ENCODE measurements around the gene OBP2A. TPM values are rescaled to one million over a fixed set of nuclear protein-coding genes. Genes with fewer than 3 reads are reported as not detected.

The OBP2A gene
- total RNA-seq, 1 experiment from 2014 or later = not detected

GRCh38 chr9:135516132-135516860 is 29.6 kb upstream of the OBP2A start:
- CTCF ChIA-PET = no interaction called here

GRCh38 chr9:135517407-135517822 is 28.5 kb upstream of the OBP2A start:
- no peak overlapping the region for H3K27ac Mint-ChIP-seq
- H3K27me3 Mint-ChIP-seq (ENCODE audit: low read depth) = no peaks in the 10 kb centered on the region
- TF ChIP-seq ZNF423 (CRISPR knock-in tag; IDR thresholded peaks at IDR 0.05) = no peak
- TF ChIP-seq FOXP1 (CRISPR knock-in tag; IDR thresholded peaks at IDR 0.05; ENCODE audit: borderline replicate concordance) = no peak
- no peak for TF ChIP-seq CREB1 (CRISPR knock-in tag; IDR thresholded peaks at IDR 0.05)
- no peak for TF ChIP-seq ZNF532 (CRISPR knock-in tag; IDR thresholded peaks at IDR 0.05; ENCODE audit: borderline replicate concordance)
- TF ChIP-seq ZNF121 (CRISPR knock-in tag; IDR thresholded peaks at IDR 0.05) = no peak
- no peak for TF ChIP-seq FOXK1 (CRISPR knock-in tag; IDR thresholded peaks at IDR 0.05)
- no peak for DNase-seq (ENCODE audit: low spot score)
- peaks cover 7% of the 10 kb centered on the region for H3K9me3 Mint-ChIP-seq
- no peak for ATAC-seq
- peaks cover 2% of the 10 kb centered on the region; the same call in 1 of the 2 replicates for H3K4me1 Mint-ChIP-seq
- no peaks in the 10 kb centered on the region for H3K36me3 Mint-ChIP-seq
- H3K4me3 Mint-ChIP-seq = no peak overlapping the region
- ChIA-PET POLR2A (no interaction called here), CTCF (interaction anchor here (1.4 kb wide), 1 partner anchor 10 kb away, joined by 4 read pairs; no protein-coding TSS in a partner anchor)

More at GRCh38 chr9:135516132-135516860, 29.6 kb upstream of the OBP2A start:
- POLR2A ChIA-PET = no interaction called here
- no peak for DNase-seq (ENCODE audit: low spot score)
- Mint-ChIP-seq H3K9me3 (peaks cover 7% of the 10 kb centered on the region), H3K27ac (no peak overlapping the region; the same call in 1 of the 2 replicates), H3K27me3 (ENCODE audit: low read depth) (no peaks in the 10 kb centered on the region), H3K4me1 (no peaks in the 10 kb centered on the region), H3K4me3 (no peak overlapping the region), H3K36me3 (no peaks in the 10 kb centered on the region)
- no peak for TF ChIP-seq HMGA2 (CRISPR knock-in tag; IDR thresholded peaks at IDR 0.05)
- TF ChIP-seq ZNF396 (CRISPR knock-in tag; IDR thresholded peaks at IDR 0.05; ENCODE audit: borderline replicate concordance) = no peak
- no peak for TF ChIP-seq TP53 (CRISPR knock-in tag; IDR thresholded peaks at IDR 0.05)
- no peak for TF ChIP-seq TEAD1 (CRISPR knock-in tag; IDR thresholded peaks at IDR 0.05)
- TF ChIP-seq ZBTB43 (CRISPR knock-in tag; IDR thresholded peaks at IDR 0.05) = no peak
- TF ChIP-seq PRRX2 (CRISPR knock-in tag; IDR thresholded peaks at IDR 0.05) = no peak
- no peak for TF ChIP-seq USF1 (CRISPR knock-in tag; IDR thresholded peaks at IDR 0.05)
- no peak for TF ChIP-seq ZMAT4 (CRISPR knock-in tag; IDR thresholded peaks at IDR 0.05)
- TF ChIP-seq NR3C1 (CRISPR knock-in tag; conservative IDR thresholded peaks at IDR 0.05; ENCODE audit: low read depth) = no peak
- TF ChIP-seq STAT6 (CRISPR knock-in tag; conservative IDR thresholded peaks at IDR 0.05; ENCODE audit: low read depth) = no peak
- TF ChIP-seq ZNF263 (CRISPR knock-in tag; IDR thresholded peaks at IDR 0.05; ENCODE audit: low read depth) = no peak
- TF ChIP-seq ATF6 (CRISPR knock-in tag; IDR thresholded peaks at IDR 0.05) = no peak
- no peak for TF ChIP-seq RORB (CRISPR knock-in tag; IDR thresholded peaks at IDR 0.05)
- no peak for TF ChIP-seq ESRRA (CRISPR knock-in tag; IDR thresholded peaks at IDR 0.05; ENCODE audit: borderline replicate concordance)
- no peak for ATAC-seq

Data from WTC11 (cell line).